HG02678 (cell line): ENCODE measurements around the gene CSTA.

Experiments used
- ATAC-seq: cut with Tn5 transposase; IDR thresholded peaks from one replicate; pipeline ENCODE4 v1.9.1; 2021; ENCODE audit warnings: mild to moderate bottlenecking, moderate library complexity; ENCODE audit not compliant: unreplicated experiment

Gene CSTA, protein sequence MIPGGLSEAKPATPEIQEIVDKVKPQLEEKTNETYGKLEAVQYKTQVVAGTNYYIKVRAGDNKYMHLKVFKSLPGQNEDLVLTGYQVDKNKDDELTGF

DNA sequence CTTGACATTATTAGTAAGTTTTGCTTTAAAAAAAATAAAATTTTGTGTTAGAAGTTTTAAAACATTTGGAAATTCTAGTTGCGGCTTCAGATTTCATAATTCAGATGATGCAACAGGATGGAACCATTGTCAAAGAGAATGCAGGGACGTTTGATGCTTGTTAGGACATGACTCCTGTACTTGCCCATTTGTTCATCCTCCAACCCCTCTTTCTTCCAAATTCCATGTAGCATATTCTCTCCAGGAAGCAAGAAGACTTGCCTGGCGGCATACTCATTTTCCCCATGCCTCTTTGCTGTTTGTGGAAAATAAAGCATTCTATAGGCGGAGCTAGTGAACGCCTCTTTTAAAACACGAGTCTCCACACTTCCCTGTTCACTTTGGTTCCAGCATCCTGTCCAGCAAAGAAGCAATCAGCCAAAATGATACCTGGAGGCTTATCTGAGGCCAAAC, at the start of gene CSTA:
CSTA (plus strand) TSS at position 378 of the 453 bp plus-strand sequence; CDS start at position 423, 45 bp downstream.
- ATAC-seq = no peak

DNA sequence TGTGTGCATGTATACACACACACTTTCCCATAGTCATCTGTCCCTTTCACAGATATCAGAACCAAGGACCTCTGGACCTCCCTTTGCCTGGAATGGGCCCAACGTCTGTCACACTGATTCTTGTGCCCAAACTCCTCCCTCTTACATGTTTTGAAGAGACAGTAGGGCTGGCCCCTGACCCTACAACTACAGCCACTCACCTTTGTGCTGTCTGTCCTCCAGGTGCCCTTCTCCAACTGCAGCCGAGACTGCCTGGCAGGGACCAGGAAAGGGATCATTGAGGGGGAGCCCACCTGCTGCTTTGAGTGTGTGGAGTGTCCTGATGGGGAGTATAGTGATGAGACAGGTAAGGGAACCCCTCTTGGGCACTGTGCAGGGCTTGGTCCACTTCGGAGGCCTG, 43.2 kb upstream of the CSTA start:
- ATAC-seq = no peak

DNA sequence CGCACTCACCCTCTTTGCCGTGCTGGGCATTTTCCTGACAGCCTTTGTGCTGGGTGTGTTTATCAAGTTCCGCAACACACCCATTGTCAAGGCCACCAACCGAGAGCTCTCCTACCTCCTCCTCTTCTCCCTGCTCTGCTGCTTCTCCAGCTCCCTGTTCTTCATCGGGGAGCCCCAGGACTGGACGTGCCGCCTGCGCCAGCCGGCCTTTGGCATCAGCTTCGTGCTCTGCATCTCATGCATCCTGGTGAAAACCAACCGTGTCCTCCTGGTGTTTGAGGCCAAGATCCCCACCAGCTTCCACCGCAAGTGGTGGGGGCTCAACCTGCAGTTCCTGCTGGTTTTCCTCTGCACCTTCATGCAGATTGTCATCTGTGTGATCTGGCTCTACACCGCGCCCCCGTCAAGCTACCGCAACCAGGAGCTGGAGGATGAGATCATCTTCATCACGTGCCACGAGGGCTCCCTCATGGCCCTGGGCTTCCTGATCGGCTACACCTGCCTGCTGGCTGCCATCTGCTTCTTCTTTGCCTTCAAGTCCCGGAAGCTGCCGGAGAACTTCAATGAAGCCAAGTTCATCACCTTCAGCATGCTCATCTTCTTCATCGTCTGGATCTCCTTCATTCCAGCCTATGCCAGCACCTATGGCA, 41.1 kb upstream of the CSTA start:
- no peak for ATAC-seq

DNA sequence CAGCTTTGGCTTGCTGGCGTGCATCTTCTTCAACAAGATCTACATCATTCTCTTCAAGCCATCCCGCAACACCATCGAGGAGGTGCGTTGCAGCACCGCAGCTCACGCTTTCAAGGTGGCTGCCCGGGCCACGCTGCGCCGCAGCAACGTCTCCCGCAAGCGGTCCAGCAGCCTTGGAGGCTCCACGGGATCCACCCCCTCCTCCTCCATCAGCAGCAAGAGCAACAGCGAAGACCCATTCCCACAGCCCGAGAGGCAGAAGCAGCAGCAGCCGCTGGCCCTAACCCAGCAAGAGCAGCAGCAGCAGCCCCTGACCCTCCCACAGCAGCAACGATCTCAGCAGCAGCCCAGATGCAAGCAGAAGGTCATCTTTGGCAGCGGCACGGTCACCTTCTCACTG, 40.6 kb upstream of the CSTA start:
- no peak for ATAC-seq

DNA sequence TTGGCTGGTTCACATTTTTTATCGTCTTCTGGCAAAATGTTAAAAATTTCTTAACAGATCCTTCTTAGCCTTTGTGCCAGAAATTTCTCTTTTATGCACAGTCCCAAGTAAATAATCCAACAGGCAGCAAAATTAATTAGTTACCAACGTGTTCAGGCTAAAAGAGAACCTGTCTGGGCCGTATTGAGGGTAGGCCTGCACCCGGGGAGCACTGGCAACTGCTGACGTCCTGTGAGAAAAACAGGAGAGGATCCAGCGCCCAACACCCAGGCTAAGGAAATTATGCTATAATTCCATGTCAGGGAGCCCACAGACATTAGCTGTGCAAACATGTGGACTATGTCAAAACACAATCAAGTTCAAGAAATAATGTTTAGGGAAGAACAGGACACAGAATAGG, 30.7 kb upstream of the CSTA start:
- no peak for ATAC-seq

DNA sequence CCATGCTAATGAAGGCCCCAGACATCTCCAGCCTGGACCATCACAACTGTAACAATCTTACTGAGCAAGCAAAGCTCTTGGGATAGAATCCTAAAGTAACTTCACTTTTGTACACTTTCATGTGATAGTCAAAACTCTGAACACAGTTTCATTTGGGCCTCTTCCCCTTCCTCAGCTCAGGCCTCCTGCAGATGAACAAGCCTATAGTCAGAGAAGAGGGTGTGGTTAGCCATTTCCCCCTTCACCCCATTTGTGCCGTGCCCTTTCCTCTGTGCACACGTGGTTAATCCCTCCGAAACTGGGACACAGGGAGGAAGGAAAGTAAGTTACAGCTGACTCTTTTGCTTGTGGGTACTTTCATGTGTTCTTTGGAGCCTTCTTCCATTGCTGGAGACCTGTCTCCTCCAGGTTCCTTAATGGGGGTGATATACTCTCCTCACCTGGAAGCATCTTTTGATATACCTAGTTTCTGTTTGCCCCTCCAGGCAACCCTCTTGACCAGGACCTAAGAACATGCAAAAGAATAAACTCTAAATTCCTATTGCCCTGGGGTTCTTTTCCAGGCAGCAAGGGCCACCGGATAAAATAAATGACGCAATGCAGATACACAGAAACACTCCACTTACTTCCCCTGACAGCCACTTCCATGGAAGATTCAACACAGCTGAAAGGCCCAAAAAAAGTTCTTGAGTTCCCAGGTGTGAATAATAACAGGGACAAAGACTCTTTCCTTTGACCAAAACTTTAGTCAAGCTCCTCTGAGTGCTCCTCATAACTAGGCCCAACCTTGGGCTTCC, 29.6 kb upstream of the CSTA start:
- no peak for ATAC-seq

DNA sequence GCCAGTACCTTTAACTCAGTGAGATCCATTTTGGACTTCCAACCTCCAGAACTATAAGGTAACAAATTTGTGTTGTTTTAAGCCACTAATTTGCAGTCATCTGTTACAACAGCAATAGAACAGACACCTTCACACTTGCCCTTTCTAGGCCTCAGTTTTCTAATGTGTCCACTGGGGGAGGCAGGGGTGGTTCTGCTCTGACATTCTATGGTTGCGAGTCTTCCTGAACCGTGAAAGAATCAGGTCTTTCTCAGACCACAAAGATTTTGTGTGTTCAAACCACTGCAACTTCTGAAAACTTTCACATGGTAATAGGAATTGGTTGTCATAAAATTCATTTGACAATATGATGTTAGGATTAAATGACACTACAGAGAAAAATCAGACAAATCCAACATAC, 26.8 kb upstream of the CSTA start:
- ATAC-seq = peak; percentile 73

DNA sequence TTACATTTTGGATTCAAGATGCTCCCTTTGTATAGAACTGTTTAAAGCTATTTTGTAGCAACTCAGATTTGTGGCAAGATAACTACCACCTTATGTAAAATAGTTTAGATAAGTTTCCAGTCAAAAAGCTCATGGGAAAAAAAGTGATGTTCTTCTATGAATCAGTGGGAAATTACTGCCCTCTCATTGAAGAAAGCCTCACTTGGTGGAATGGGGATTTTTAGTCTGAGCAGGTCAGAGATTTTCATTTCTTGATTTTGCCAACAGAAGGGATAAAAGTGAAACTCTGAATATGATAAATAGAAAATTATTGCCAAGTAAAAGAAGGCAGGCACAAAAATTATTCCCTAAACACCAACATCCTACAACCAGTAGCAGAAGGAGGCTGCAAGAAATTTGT, 25.8 kb upstream of the CSTA start:
- ATAC-seq = no peak

DNA sequence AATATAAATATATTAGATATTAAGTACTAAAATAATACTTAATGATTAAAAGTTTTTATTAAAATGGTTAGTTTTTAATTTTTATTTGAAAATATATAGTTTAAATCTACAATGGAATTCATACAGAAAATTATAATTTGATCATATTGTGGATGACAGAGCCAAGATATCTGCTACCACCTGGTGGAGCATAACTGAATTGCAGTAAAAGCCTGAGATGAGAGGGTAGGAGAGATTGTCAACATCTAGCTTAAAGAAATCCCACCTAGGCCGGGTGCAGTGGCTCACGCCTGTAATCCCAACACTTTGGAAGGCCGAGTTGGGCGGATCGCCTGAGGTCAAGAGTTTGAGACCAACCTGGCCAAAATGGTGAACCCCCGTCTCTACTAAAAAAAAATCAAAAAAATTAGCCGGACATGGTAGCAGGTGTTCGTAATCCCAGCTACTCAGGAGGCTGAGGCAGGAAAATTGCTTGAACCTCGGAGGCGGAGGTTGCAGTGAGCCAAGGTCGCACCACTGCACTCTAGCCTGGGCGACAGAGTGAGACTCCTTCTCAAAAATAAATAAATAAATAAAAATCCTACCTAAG, 25.1 kb upstream of the CSTA start:
- no peak for ATAC-seq

DNA sequence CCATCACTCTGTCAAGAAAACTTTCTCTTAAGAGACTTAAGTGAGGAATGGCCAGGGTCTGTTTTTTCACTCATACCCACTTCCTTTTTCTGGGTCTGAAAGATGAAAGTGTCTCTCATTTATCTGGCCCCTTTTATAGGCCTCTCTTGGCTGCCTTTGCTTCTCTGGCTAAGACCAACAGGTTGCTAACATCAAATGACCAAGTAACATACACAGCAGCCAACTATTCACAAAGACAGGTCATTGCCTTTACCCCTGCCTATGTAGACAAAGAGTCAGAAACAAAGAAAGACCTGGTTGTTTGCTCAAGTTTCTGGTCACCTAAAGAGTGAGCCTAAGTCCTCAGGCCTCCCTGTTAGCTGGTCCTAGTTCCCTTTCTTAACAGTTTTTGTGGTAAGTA, 24.0 kb upstream of the CSTA start:
- peak; percentile 41 for ATAC-seq

DNA sequence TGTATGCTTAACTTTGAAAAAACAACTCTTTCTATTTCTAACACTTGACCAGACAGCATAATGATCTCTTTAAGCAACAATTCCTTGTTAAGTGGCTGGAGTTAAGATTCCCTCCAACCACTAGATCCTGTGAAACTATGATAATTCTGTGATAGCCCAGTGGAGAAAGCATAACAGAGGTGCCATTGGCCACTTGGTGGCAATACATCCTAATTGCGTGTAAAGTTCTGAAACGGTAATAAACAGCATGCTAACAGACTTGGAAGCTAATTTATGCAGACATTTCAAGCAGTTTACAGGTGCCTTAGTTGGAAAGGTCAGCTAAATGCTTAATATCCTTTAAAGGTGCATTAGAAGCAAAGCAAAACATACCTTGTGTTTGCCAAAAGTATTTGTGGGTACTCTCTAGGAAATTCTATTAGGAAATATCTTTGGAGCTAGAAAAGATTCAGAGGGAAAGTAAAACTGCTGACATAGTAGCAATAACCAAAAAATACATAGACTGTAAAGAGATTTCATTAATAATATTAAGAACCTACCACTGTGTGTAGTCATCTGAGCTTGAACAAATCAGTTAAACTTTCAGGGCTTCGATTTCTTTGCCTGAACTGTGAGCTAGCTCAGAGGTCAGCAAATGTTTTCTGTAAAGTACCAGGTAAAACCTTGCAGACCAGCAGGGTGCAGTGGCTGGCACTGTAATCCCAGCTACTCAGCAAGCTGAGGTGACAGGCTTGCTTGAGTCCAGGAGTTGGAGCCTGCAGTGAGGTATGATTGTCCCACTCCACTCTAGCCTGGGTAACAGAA, 19.0 kb upstream of the CSTA start:
- ATAC-seq = no peak

DNA sequence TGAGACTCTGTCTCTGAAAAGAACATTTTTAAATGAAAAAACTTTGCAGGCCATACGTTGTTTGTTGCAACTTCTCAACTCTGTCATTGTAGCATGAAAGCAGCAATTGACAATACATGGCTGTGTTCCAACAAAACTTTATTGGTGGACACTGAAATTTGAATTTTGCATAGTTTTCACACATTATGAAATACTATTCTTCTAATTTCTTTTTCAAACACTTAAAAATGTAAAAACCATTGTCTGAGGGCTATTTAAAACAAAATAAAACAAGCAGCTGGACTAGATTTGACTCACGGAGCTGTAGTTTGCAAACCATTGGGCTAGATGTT, 18.5 kb upstream of the CSTA start:
- no peak for ATAC-seq

DNA sequence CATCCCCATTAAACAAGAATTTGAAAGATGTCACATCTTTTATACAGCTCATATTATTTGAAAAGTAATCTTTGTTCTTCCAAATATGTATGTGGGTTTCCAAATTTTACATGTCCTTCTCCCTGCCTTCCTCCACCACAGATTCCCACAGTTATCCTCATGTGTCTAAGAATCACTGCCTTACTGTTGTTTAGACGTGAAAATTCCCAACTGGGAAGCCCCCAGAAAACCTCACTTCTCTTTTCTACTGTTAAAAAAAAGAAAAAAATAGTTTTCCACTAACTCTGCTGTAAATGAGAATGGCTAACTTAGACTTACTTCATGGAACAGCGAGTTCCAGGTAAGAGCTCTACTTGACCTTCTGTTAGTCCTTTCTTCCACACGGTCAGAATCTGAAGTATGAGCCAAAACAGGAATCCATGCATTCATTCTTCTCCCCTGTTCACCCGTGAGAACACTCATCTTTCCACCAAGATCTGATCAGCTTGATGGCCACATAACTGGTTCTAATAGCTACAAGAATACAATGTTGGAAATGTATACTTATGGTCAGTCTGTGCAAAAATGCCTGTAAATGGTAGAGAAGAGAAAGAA, 17.9 kb upstream of the CSTA start:
- no peak for ATAC-seq

DNA sequence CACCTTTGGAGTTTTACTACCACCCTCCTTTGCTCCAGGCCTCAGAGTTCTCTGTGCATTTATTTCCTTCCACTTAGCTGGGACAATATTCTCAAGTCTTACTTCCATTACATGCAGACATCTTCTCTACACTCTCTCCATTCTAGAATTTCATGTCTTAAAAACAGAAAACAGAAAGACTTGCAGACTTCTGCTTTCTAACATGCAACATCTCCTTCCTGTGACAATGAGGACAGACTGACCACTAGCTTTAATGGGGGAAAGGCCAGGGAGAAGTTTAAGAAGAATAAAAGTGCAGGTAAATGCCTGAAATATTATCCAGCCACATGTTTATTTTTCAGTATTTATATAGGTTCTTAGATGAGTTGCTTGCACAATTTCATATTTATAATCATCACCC, 17.1 kb upstream of the CSTA start:
- ATAC-seq = no peak

DNA sequence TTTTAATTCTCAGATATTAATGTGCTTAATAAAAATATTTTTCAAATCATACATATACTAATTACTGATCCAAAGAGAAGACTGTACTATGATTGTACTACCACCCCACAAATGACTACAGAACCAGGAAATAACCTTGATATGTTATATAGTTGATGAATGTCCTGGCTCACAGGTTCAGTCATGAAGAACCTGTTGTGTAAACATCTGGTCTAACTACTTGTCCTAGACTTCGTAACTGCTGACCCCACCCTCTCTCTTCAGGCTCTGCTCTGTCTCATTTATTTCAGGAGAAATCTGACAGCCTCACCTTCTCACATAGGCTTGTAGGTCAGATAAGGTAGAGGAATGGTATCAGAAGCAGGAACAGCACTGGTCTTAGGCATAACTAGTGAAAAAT, 14.7 kb upstream of the CSTA start:
- no peak for ATAC-seq

DNA sequence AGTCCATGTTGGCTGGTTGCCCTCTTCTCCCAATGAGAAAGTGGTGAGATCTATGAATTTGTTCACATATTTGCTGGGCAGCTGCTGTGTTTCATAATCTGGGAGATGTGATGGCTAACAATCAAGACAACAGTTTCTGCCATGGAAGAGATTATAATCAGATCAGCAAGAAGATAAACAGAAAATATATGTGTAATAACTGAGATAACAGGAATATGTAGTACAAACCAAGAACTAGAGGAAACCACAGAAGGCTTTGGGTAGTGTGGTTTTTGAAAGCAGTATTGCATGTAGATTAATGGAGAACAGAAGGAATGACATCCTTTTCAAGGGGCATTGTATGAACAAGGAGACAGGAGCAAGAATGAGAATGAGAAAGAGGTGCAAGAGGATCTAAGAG, 12.2 kb upstream of the CSTA start:
- no peak for ATAC-seq

DNA sequence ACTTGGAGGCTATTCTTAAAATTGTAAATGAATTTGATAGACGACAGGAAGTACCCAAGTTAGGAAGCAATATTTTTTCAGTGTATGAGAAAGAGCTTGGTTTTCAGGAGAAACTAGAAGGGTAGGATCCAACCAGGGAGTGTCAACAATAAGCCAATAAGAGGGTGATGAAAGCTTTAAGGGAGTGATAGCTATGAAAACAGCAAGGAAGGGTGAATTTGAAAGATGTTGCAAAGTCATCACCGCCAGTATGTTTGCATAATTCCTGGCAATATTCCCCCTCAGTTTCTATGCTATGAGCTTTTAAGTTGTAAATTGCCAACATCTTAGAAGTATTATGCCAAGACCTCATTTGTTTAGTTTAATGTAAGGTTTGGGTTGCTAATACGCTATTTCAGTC, 11.8 kb upstream of the CSTA start:
- ATAC-seq = no peak

DNA sequence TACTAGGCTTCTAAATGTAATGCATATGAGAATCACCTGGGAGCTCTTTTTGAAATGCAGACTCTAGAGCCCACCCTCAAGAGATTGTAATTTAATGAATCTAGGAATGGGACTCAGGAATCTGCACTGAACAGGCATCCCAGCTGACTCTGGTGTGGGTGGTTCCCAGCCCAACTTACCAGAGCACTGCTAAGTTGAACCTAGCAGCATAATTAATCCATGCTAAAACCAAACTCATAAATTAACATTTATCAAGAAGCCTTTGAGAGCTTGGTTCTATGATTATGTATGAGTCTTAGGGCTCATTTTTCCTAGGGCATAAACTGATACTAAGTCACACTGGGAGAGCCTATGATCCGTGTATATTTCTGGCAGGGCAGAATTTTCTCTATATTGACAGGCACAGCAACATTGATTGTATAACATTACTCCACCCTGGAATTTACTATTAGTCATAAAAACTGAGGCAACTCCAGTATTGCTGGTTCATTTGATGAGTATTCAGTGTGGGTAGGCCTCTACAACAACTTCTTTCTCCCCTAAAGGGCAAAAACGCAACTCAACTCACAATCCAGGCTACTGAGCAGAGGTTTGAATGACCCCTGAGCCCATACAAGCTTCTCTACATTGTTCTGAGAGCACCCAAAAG, 10.7 kb upstream of the CSTA start:
- ATAC-seq = no peak

DNA sequence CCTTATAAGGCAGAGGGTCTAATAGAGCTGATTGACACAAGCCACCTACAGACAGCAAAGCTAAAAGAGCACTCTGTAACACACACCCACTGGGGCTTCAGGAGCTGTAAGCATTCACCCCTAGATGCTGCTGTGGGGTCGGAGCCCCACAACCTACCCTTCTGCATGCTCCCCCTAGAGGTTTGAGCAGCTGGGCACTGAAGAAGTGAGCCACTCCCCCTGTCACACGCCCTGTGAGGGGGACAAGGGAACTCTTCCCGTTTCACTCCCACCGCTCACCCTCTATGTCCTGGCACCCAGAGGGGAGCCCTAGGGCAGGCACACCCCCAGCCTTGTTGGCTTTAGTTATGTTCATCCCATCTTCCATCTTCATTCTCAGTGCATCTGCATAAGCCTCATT, 9.4 kb upstream of the CSTA start:
- no peak for ATAC-seq

DNA sequence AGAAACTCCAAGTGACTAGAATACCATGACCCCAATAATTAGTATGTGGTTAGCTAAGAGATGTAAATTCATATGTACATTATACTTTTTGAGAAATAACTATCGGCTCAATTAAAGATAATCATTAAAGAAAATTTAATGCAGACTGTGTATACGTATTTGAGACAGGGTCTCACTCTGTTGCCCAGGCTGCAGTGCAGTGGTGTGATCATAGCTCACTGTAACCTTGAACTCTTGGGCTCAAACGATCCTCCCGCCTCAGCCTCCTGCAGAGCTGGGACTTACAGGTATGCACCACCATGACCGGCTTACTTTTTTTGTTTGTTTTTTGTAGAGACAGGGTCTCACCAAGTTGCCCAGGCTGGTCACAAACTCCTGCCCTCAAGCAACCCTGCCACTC, 8.7 kb upstream of the CSTA start:
- ATAC-seq = no peak
